GM12892 (cell line): Measurements from ENCODE around the gene KRT36.

Source experiments
- POLR2A ChIP-seq: IDR thresholded peaks from 2 replicates; pipeline ENCODE4 v1.6.1; 2011; ENCODE audit warnings: low read depth, low read length, control low read depth
- POLR2AphosphoS5 ChIP-seq: IDR thresholded peaks from 2 replicates; pipeline ENCODE4 v1.6.1; 2011; ENCODE audit warnings: low read depth, low read length, control low read depth
- TAF1 ChIP-seq: IDR thresholded peaks from 2 replicates; pipeline ENCODE4 v1.6.1; 2011; ENCODE audit warnings: low read depth, mild to moderate bottlenecking, control low read depth, low read length, borderline replicate concordance

DNA sequence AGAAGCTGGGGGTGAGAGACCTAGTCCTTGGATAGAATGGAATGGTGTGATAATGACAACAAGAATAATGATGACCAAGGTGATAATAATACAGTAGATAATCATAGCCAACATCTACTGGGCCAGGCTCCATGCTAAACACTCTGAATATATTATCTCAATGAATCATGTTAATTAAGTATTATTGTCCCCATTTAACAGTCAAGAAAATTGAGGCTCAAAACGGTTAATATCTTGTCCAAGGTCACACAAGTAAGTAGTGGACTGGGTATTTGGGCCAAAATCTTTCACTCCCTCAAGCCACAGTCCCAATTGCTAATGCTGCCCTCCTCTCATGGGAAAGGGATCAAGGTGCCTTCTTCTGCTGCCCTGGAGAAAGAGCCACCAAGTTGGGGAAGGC is 42.3 kb upstream of the KRT36 start:
- TF ChIP-seq TAF1 (no peak), POLR2AphosphoS5 (no peak), POLR2A (no peak)
